ENCODE data around the gene TOM1L2.

DNA sequence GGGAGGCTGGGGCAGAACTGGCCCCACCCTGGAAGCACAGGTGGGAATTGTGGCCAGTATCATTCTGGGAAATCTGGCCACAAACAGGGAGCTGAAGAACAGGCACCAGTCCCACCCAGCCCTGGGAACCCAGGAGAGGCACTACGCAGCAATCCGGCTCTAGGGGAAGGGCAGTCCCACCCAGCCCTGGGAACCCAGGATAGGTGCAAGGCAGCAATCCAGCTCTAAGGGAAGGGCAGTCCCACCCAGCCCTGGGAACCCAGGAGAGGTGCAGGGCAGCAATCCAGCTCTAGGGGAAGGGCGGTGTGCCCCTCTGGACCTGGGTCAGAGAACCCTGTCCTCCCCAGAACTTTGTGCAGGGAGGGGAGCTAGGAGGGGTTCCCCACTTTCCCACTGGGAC lies 7.6 kb upstream of the TOM1L2 start:
- TF ChIP-seq EP300 (conservative IDR thresholded peaks at IDR 0.05; ENCODE audit: poor library complexity, severe bottlenecking) (no peak), MXI1 (conservative IDR thresholded peaks at IDR 0.05; ENCODE audit: poor library complexity, severe bottlenecking) (no peak), EZH2 (IDR thresholded peaks at IDR 0.05; ENCODE audit: borderline replicate concordance, insufficient read depth, low read length, poor library complexity, severe bottlenecking) (no peak), POLR2AphosphoS5 (IDR thresholded peaks at IDR 0.05) (no peak), TAF1 (IDR thresholded peaks at IDR 0.05; ENCODE audit: low read depth) (no peak)
- TF ChIP-seq, protein P1, sequence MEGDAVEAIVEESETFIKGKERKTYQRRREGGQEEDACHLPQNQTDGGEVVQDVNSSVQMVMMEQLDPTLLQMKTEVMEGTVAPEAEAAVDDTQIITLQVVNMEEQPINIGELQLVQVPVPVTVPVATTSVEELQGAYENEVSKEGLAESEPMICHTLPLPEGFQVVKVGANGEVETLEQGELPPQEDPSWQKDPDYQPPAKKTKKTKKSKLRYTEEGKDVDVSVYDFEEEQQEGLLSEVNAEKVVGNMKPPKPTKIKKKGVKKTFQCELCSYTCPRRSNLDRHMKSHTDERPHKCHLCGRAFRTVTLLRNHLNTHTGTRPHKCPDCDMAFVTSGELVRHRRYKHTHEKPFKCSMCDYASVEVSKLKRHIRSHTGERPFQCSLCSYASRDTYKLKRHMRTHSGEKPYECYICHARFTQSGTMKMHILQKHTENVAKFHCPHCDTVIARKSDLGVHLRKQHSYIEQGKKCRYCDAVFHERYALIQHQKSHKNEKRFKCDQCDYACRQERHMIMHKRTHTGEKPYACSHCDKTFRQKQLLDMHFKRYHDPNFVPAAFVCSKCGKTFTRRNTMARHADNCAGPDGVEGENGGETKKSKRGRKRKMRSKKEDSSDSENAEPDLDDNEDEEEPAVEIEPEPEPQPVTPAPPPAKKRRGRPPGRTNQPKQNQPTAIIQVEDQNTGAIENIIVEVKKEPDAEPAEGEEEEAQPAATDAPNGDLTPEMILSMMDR (IDR thresholded peaks at IDR 0.05; ENCODE audit: poor library complexity, severe bottlenecking): no peak

Data from neural cell (in vitro differentiated cells).